H1 (cell line): ENCODE data around the gene HES4.
A peak's percentile ranks its signal among the peaks of the same experiment; 100 is the strongest.

Experiments used
- ASH2L ChIP-seq: fragments of 200-600, 300-600 bp; sonication (generic); IDR thresholded peaks from one replicate; pipeline ENCODE4 v1.7.1; 2017; ENCODE audit warnings: low read length
- ATF2 ChIP-seq: IDR thresholded peaks from 2 replicates; pipeline ENCODE4 v1.6.1; 2012; ENCODE audit warnings: low read length, inconsistent platforms
- CEBPB ChIP-seq: IDR thresholded peaks from 2 replicates; pipeline ENCODE4 v1.6.1; 2012; ENCODE audit warnings: low read depth, low read length
- CHD2 ChIP-seq: IDR thresholded peaks from 2 replicates; pipeline ENCODE4 v1.6.1; 2012; ENCODE audit warnings: low read length, improper control_type of control experiment
- CREB1 ChIP-seq: IDR thresholded peaks from 2 replicates; pipeline ENCODE4 v1.6.1; 2012; ENCODE audit warnings: inconsistent platforms
- CTCF ChIP-seq, 3 experiments: IDR thresholded peaks; 1 replicate in 2 of 3; 2 replicates in 1 of 3; pipeline versions ENCODE4 v1.5.1 to v1.6.1; 2011; ENCODE audit warnings: low read length in 3 of 3, mild to moderate bottlenecking in 3 of 3, inconsistent platforms in 2 of 3, low read depth in 1 of 3, moderate library complexity in 1 of 3; ENCODE audit not compliant: insufficient read depth in 1 of 3; ENCODE audit errors: control extremely low read depth in 1 of 3
- EZH2 ChIP-seq: fragments of 200-600 bp; sonication (generic); IDR thresholded peaks from 2 replicates; pipeline ENCODE4 v1.7.1; 2012; ENCODE audit warnings: low read depth, mild to moderate bottlenecking, moderate library complexity, low read length, inconsistent platforms; ENCODE audit not compliant: severe bottlenecking
- GABPA ChIP-seq: IDR thresholded peaks from 2 replicates; pipeline ENCODE4 v1.6.1; 2011; ENCODE audit warnings: mild to moderate bottlenecking, low read length, moderate library complexity, borderline replicate concordance; ENCODE audit not compliant: insufficient read depth
- HDAC2 ChIP-seq, 2 experiments: fragments of 300-600 bp in 1 of 2; sonication (generic) in 1 of 2; IDR thresholded peaks; 2 replicates each; pipeline ENCODE4 v1.6.1; 2011 to 2012; ENCODE audit warnings: low read depth in 2 of 2, low read length in 2 of 2, mild to moderate bottlenecking in 2 of 2, moderate library complexity in 2 of 2, borderline replicate concordance in 1 of 2, inconsistent platforms in 1 of 2
- PHF8 ChIP-seq: fragments of 200-600 bp; sonication (generic); conservative IDR thresholded peaks from 2 replicates; pipeline ENCODE4 v1.7.1; 2012; ENCODE audit warnings: low read depth, mild to moderate bottlenecking, inconsistent platforms, low read length, moderate library complexity
- POLR2A ChIP-seq, 2 experiments: IDR thresholded peaks; 1 replicate in 1 of 2; 2 replicates in 1 of 2; pipeline ENCODE4 v1.6.1; 2011; ENCODE audit warnings: low read depth in 2 of 2, low read length in 2 of 2, mild to moderate bottlenecking in 2 of 2; ENCODE audit errors: control extremely low read depth in 1 of 2
- SIRT6 ChIP-seq: IDR thresholded peaks from one replicate; pipeline ENCODE4 v1.7.1; 2012; ENCODE audit warnings: low read length, inconsistent platforms
- YY1 ChIP-seq: IDR thresholded peaks from 2 replicates; pipeline ENCODE4 v1.6.1; 2011; ENCODE audit warnings: low read depth, mild to moderate bottlenecking, low read length

GRCh38 chr1:1024149-1024770 lies 24.4 kb upstream of the HES4 start:
- TF ChIP-seq GABPA (no peak), CHD2 (no peak), CTCF (IDR thresholded peaks at IDR 0.05; ENCODE audit: control extremely low read depth in 1 of 3, insufficient read depth in 1 of 3, low read depth in 1 of 3, low read length in 3 of 3) (no peak), PHF8 (no peak), ATF2 (no peak), CEBPB (no peak), POLR2A (IDR thresholded peaks at IDR 0.05; ENCODE audit: control extremely low read depth in 1 of 2, low read depth in 2 of 2, low read length in 2 of 2) (peak in 1 of 2 experiments; percentile 44; a peak in 1 of 3 replicates), HDAC2 (IDR thresholded peaks at IDR 0.05; ENCODE audit: borderline replicate concordance in 1 of 2, low read depth in 2 of 2, low read length in 2 of 2) (no peak), YY1 (no peak), EZH2 (no peak), SIRT6 (no peak), CREB1 (no peak), ASH2L (peak; percentile 32)
